SK-N-SH (cell line): ENCODE results near the gene STT3B. TPM values are rescaled to one million over a fixed set of nuclear protein-coding genes. Genes with fewer than 3 reads are reported as not detected.

ENCODE experiments used
- CTCF ChIA-PET: fragments of 300-600, 350-600 bp; formaldehyde crosslinking; extraction: SDS; loops from one replicate; lab custom pipeline; 2021; lab: Yijun Ruan, JAX
- POLR2A ChIA-PET: fragments of 350-600 bp; sonication (Branson Sonifier 250); formaldehyde crosslinking; extraction: SDS; loops from one replicate; lab custom pipeline; 2020; ENCODE audit warnings: antibody characterized with exemption, inconsistent platforms; lab: Yijun Ruan, JAX
- DNase-seq: peaks from one replicate; pipeline ENCODE4 v3.0.0; 2012
- H2AFZ ChIP-seq: fragments of 200-600 bp; sonication (generic); 2 replicates; pipeline ENCODE4 v1.8.1; 2016; ENCODE audit warnings: antibody characterized with exemption, mild to moderate bottlenecking, low read depth
- H3F3A ChIP-seq: fragments of 200-600 bp; sonication (generic); replicated peaks from 2 replicates; pipeline ENCODE3; 2016; ENCODE audit warnings: antibody characterized with exemption, mild to moderate bottlenecking; ENCODE audit not compliant: insufficient read depth
- H3K27ac ChIP-seq, 2 experiments: fragments of 200-500 bp in 1 of 2; fragments of 200-600 bp in 1 of 2; sonication (Bioruptor generic) in 1 of 2; sonication (generic), shearing (Covaris generic) in 1 of 2; 2 replicates each; pipeline versions ENCODE4 v1.5.1 to v1.6.1; 2014 to 2016; ENCODE audit warnings: low read depth in 2 of 2, inconsistent platforms in 1 of 2, low read length in 1 of 2, mild to moderate bottlenecking in 1 of 2, mixed read lengths in 1 of 2
- H3K27me3 ChIP-seq: fragments of 200-600 bp; sonication (generic), shearing (Covaris generic); 2 replicates; pipeline ENCODE4 v1.6.1; 2016; ENCODE audit warnings: mixed run types; ENCODE audit not compliant: insufficient read depth
- H3K36me3 ChIP-seq, 2 experiments: fragments of 200-500 bp in 1 of 2; fragments of 200-600 bp in 1 of 2; sonication (Bioruptor generic) in 1 of 2; sonication (generic) in 1 of 2; replicated peaks in 1 of 2; 2 replicates each; pipeline versions ENCODE3 to v1.5.1; 2014 to 2016; ENCODE audit warnings: low read length in 1 of 2, mild to moderate bottlenecking in 1 of 2; ENCODE audit not compliant: insufficient read depth in 2 of 2, control insufficient read depth in 1 of 2
- H3K4me1 ChIP-seq, 2 experiments: fragments of 200-500 bp in 1 of 2; fragments of 200-600 bp in 1 of 2; sonication (Bioruptor generic) in 1 of 2; sonication (generic), shearing (Covaris generic) in 1 of 2; 2 replicates each; pipeline versions ENCODE4 v1.5.1 to v1.6.1; 2014 to 2016; ENCODE audit warnings: low read depth in 1 of 2, low read length in 1 of 2, mixed run types in 1 of 2; ENCODE audit not compliant: insufficient read depth in 2 of 2, control insufficient read depth in 1 of 2
- H3K4me2 ChIP-seq: fragments of 200-600 bp; sonication (generic), shearing (Covaris generic); 2 replicates; pipeline ENCODE4 v1.6.1; 2017; ENCODE audit warnings: mixed run types
- H3K4me3 ChIP-seq, 2 experiments: fragments of 200-500 bp in 1 of 2; fragments of 200-600 bp in 1 of 2; sonication (Bioruptor generic) in 1 of 2; sonication (generic), shearing (Covaris generic) in 1 of 2; 2 replicates each; pipeline versions ENCODE4 v1.5.1 to v1.8.1; 2014 to 2016; ENCODE audit warnings: low read depth in 2 of 2, inconsistent platforms in 1 of 2, low read length in 1 of 2, mild to moderate bottlenecking in 1 of 2, mixed read lengths in 1 of 2, moderate library complexity in 1 of 2
- H3K79me2 ChIP-seq: fragments of 200-600 bp; sonication (generic); 2 replicates; pipeline ENCODE4 v1.8.1; 2017; ENCODE audit warnings: mild to moderate bottlenecking; ENCODE audit not compliant: insufficient read depth
- H3K9ac ChIP-seq: fragments of 200-600 bp; sonication (generic); 2 replicates; pipeline ENCODE4 v1.6.1; 2017; ENCODE audit warnings: mixed run types
- H3K9me2 ChIP-seq: fragments of 200-600 bp; sonication (generic); 2 replicates; pipeline ENCODE4 v1.6.1; 2017; ENCODE audit warnings: mixed run types
- H3K9me3 ChIP-seq: fragments of 200-600 bp; sonication (generic); 2 replicates; pipeline ENCODE4 v1.6.1; 2017; ENCODE audit warnings: mixed run types, mild to moderate bottlenecking, moderate library complexity
- H4K20me1 ChIP-seq: fragments of 200-600 bp; sonication (generic); 2 replicates; pipeline ENCODE4 v1.6.1; 2017; ENCODE audit warnings: mild to moderate bottlenecking, mixed run types; ENCODE audit not compliant: insufficient read depth
- CHD2 ChIP-seq: fragments of 150-350 bp; IDR thresholded peaks from 2 replicates; pipeline ENCODE4 v1.6.1; 2018; ENCODE audit warnings: low read length; ENCODE audit not compliant: partially characterized antibody
- CTCF ChIP-seq: fragments of 200-600 bp; sonication (generic); IDR thresholded peaks from 2 replicates; pipeline ENCODE4 v1.6.1; 2017; ENCODE audit warnings: antibody characterized with exemption, mild to moderate bottlenecking, moderate library complexity
- FOSL2 ChIP-seq: IDR thresholded peaks from 2 replicates; pipeline ENCODE4 v1.4.0; 2012; ENCODE audit warnings: low read depth, mild to moderate bottlenecking, moderate library complexity, borderline replicate concordance
- FOXM1 ChIP-seq: IDR thresholded peaks from 2 replicates; pipeline ENCODE4 v1.4.0; 2012; ENCODE audit warnings: low read depth, mild to moderate bottlenecking
- GABPA ChIP-seq: IDR thresholded peaks from 2 replicates; pipeline ENCODE4 v1.4.0; 2012; ENCODE audit warnings: low read depth, mild to moderate bottlenecking
- GATA2 ChIP-seq: sonication (generic); formaldehyde crosslinking; IDR thresholded peaks from 2 replicates; pipeline ENCODE4 v1.5.0; 2020; ENCODE audit warnings: mild to moderate bottlenecking, missing genetic modification reagents
- IRF3 ChIP-seq: fragments of 150-350 bp; IDR thresholded peaks from 2 replicates; pipeline ENCODE4 v1.6.1; 2016; ENCODE audit warnings: mild to moderate bottlenecking, low read depth, low read length
- MAX ChIP-seq: IDR thresholded peaks from 2 replicates; pipeline ENCODE4 v1.4.0; 2012; ENCODE audit warnings: low read depth
- MXI1 ChIP-seq: IDR thresholded peaks from 2 replicates; pipeline ENCODE4 v1.6.1; 2012; ENCODE audit warnings: mild to moderate bottlenecking, low read depth, low read length, improper control_type of control experiment
- PBX3 ChIP-seq: IDR thresholded peaks from 2 replicates; pipeline ENCODE4; 2012
- POLR2AphosphoS5 ChIP-seq: IDR thresholded peaks from 2 replicates; pipeline ENCODE4 v1.6.1; 2012; ENCODE audit warnings: low read depth, low read length
- RXRA ChIP-seq: IDR thresholded peaks from 2 replicates; pipeline ENCODE4 v1.4.0; 2012; ENCODE audit warnings: low read depth, mild to moderate bottlenecking, borderline replicate concordance
- SIN3A ChIP-seq: IDR thresholded peaks from 2 replicates; pipeline ENCODE4 v1.6.1; 2012; ENCODE audit warnings: low read depth, mild to moderate bottlenecking, low read length, moderate library complexity, borderline replicate concordance
- SMC3 ChIP-seq: IDR thresholded peaks from 2 replicates; pipeline ENCODE4 v1.6.1; 2012; ENCODE audit warnings: low read depth, low read length, improper control_type of control experiment
- TAF1 ChIP-seq: IDR thresholded peaks from 2 replicates; pipeline ENCODE4 v1.6.1; 2012; ENCODE audit warnings: low read depth, mild to moderate bottlenecking, low read length, moderate library complexity, borderline replicate concordance
- TCF12 ChIP-seq: IDR thresholded peaks from 2 replicates; pipeline ENCODE4 v1.4.0; 2012
- USF2 ChIP-seq: fragments of 150-350 bp; IDR thresholded peaks from 2 replicates; pipeline ENCODE4 v1.6.1; 2017; ENCODE audit warnings: antibody characterized with exemption, low read length, low read depth, borderline replicate concordance
- ZBTB33 ChIP-seq: IDR thresholded peaks from 2 replicates; pipeline ENCODE4 v1.4.0; 2012; ENCODE audit warnings: low read depth, borderline replicate concordance
- WGBS: methylation state at CpG from one replicate; pipeline ENCODE4 v1.1.6; 2017; ENCODE audit warnings: low lambda C conversion rate; 5-methylcytosine and 5-hydroxymethylcytosine counted together
- polyA plus RNA-seq, 3 experiments: library from polyadenylated mRNA; depleted of rRNA; stranded (reverse); fragments of >200 nt; gene quantifications; 2 replicates each; pipeline ENCODE4 v1.2.3, GENCODE V29; 2012

Gene STT3B
- polyA plus RNA-seq, 1 of the 3 experiments (the other 2 are of a cell fraction), result 27.9 TPM

GRCh38 chr3:31542246-31542645 lies 9.5 kb downstream of the STT3B start:
- no peaks in the 10 kb centered on the region for H3K9me2 ChIP-seq
- H3K4me3 ChIP-seq, result no peak overlapping the region
- H3K36me3 ChIP-seq, result peaks cover 3 to 5% of the 10 kb centered on the region in 2 experiments
- peaks cover 98% of the 10 kb centered on the region for H3K79me2 ChIP-seq
- no peak overlapping the region for H3K27ac ChIP-seq
- H3K4me1 ChIP-seq, result no peaks in the 10 kb centered on the region; a peak in 2 of 4 replicates
- no peak overlapping the region for H3K9ac ChIP-seq
- peaks cover 62% of the 10 kb centered on the region for H4K20me1 ChIP-seq
- CTCF ChIA-PET, result no interaction called here
- H2AFZ ChIP-seq, result no peak overlapping the region
- POLR2A ChIA-PET, result no interaction called here
- H3K4me2 ChIP-seq, result no peak overlapping the region
- 95% methylated on average over 1 of the region's 1 CpG for WGBS
- no peaks in the 10 kb centered on the region for H3K27me3 ChIP-seq
- TF ChIP-seq GABPA (no peak), FOSL2 (no peak), GATA2 (CRISPR knock-in tag) (no peak), TCF12 (no peak), CTCF (no peak)
- TF ChIP-seq, all 33 proteins: peak for 0
- Histone ChIP-seq H3F3A (peaks cover 3% of the 10 kb centered on the region), H3K9me3 (no peaks in the 10 kb centered on the region)
- DNase-seq, result no peak

- H3K9ac ChIP-seq, result no peak overlapping the region
- TF ChIP-seq SMC3 (no peak), USF2 (no peak), ZBTB33 (no peak), FOXM1 (no peak), PBX3 (no peak), CHD2 (no peak), MAX (no peak), MXI1 (no peak), FOSL2 (no peak), TAF1 (no peak), SIN3A (no peak), POLR2AphosphoS5 (no peak), RXRA (no peak), CTCF (no peak), IRF3 (no peak)
- TF ChIP-seq, all 33 proteins: peak for 0
- peaks cover 96% of the 10 kb centered on the region for H3K79me2 ChIP-seq
- H3K9me3 ChIP-seq, result no peaks in the 10 kb centered on the region
- H3K4me2 ChIP-seq, result no peak overlapping the region
- H2AFZ ChIP-seq, result no peak overlapping the region
- H3K4me3 ChIP-seq, result no peak overlapping the region
- H3F3A ChIP-seq, result peaks cover 9% of the 10 kb centered on the region
- peaks cover 52% of the 10 kb centered on the region for H4K20me1 ChIP-seq
- DNase-seq, result no peak
- CTCF ChIA-PET, result no interaction called here
- no peaks in the 10 kb centered on the region; a peak in 2 of 4 replicates for H3K4me1 ChIP-seq
- POLR2A ChIA-PET, result no interaction called here
- no peaks in the 10 kb centered on the region for H3K9me2 ChIP-seq
- no peak overlapping the region for H3K27ac ChIP-seq
- no peaks in the 10 kb centered on the region for H3K36me3 ChIP-seq
- H3K27me3 ChIP-seq, result no peaks in the 10 kb centered on the region
Measured at GRCh38 chr3:31543375-31543774, 10.7 kb downstream of the STT3B start.
